ENCODE results near the gene FYB2.
"Not testable (repeated sequence)": the region's sequence is repeated elsewhere in the genome, so short reads cannot be mapped to it uniquely, and the experiment has no call there.

The FYB2 gene

GRCh38 chr1:56795870-56796269 lies 23.3 kb downstream of the FYB2 start:
- no peak for FAIRE-seq

- FAIRE-seq, result no peak
Measured at GRCh38 chr1:56790036-56790435, 29.2 kb downstream of the FYB2 start.

- FAIRE-seq, result no peak
Measured at GRCh38 chr1:56788588-56788987, 30.6 kb downstream of the FYB2 start.

GRCh38 chr1:56788102-56788501 lies 31.1 kb downstream of the FYB2 start:
- peak; percentile 47 for FAIRE-seq

- FAIRE-seq, result no peak
Measured at GRCh38 chr1:56787330-56787729, 31.9 kb downstream of the FYB2 start.

- FAIRE-seq, result peak; percentile 93
Measured at GRCh38 chr1:56782773-56783172, 36.4 kb downstream of the FYB2 start.

- no peak for FAIRE-seq
Measured at GRCh38 chr1:56780826-56781225, 38.4 kb downstream of the FYB2 start.

GRCh38 chr1:56780128-56780750 lies 39.0 kb downstream of the FYB2 start:
- no peak for FAIRE-seq

GRCh38 chr1:56777972-56778371 lies 41.2 kb downstream of the FYB2 start:
- FAIRE-seq, result no peak

- FAIRE-seq, result not testable (repeated sequence)
Measured at GRCh38 chr1:56774732-56775131, 44.5 kb downstream of the FYB2 start.

- no peak for FAIRE-seq
Measured at GRCh38 chr1:56774067-56774609, 45.1 kb downstream of the FYB2 start.

- FAIRE-seq, result peak; percentile 56
Measured at GRCh38 chr1:56773341-56774066, 45.7 kb downstream of the FYB2 start.

- peak; percentile 27 for FAIRE-seq
Measured at GRCh38 chr1:56771717-56772116, 47.5 kb downstream of the FYB2 start.

- FAIRE-seq, result no peak
Measured at GRCh38 chr1:56758794-56759193, 60.4 kb downstream of the FYB2 start.

- peak; percentile 64 for FAIRE-seq
Measured at GRCh38 chr1:56758135-56758534, 61.1 kb downstream of the FYB2 start.

GRCh38 chr1:56755911-56756310 lies 63.3 kb downstream of the FYB2 start:
- FAIRE-seq, result no peak

- FAIRE-seq, result no peak
Measured at GRCh38 chr1:56754708-56755479, 64.3 kb downstream of the FYB2 start.

GRCh38 chr1:56745231-56745630 lies 74.0 kb downstream of the FYB2 start:
- no peak for FAIRE-seq

GRCh38 chr1:56728964-56729363 lies 90.2 kb downstream of the FYB2 start:
- FAIRE-seq, result no peak

GRCh38 chr1:56726706-56727105 lies 92.5 kb downstream of the FYB2 start:
- FAIRE-seq, result no peak

- FAIRE-seq, result no peak
Measured at GRCh38 chr1:56719171-56719570, 100.0 kb downstream of the FYB2 start.

- FAIRE-seq, result no peak
Measured at GRCh38 chr1:56715156-56715555, 104.0 kb downstream of the FYB2 start.

- no peak for FAIRE-seq
Measured at GRCh38 chr1:56713112-56713511, 106.1 kb downstream of the FYB2 start.

GRCh38 chr1:56712150-56712549 lies 107.1 kb downstream of the FYB2 start:
- no peak for FAIRE-seq

Data from islet of Langerhans (tissue), 1 donor.